H9 (cell line): ENCODE measurements around the gene LRP1B. TPM values are rescaled to one million over a fixed set of nuclear protein-coding genes. Genes with fewer than 3 reads are reported as not detected.

Experiments
- DNase-seq: peaks from one replicate; pipeline ENCODE4 v3.0.0-alpha.2; 2017
- H2AFZ ChIP-seq: one replicate; pipeline ENCODE4 v1.6.1; 2013; ENCODE audit warnings: mild to moderate bottlenecking, low read length, control low read depth, moderate library complexity
- H2AK5ac ChIP-seq: 2 replicates; pipeline ENCODE4 v1.6.1; 2013; ENCODE audit warnings: low read length, control low read depth, mixed read lengths; ENCODE audit not compliant: insufficient read length
- H2BK120ac ChIP-seq: one replicate; pipeline ENCODE4 v1.6.1; 2013; ENCODE audit warnings: low read depth, mild to moderate bottlenecking, low read length, control low read depth, inconsistent platforms; ENCODE audit not compliant: poor library complexity, severe bottlenecking
- H2BK12ac ChIP-seq: 2 replicates; pipeline ENCODE4 v1.6.1; 2013; ENCODE audit warnings: low read length, control low read depth, mixed read lengths, low read depth; ENCODE audit not compliant: insufficient read length
- H2BK15ac ChIP-seq: 2 replicates; pipeline ENCODE4 v1.6.1; 2013; ENCODE audit warnings: low read depth, low read length, control low read depth
- H2BK20ac ChIP-seq: one replicate; pipeline ENCODE4 v1.6.1; 2013; ENCODE audit warnings: low read depth, mild to moderate bottlenecking, low read length, control low read depth, inconsistent platforms; ENCODE audit not compliant: poor library complexity, severe bottlenecking
- H2BK5ac ChIP-seq: 2 replicates; pipeline ENCODE4 v1.6.1; 2013; ENCODE audit warnings: low read length, control low read depth, mixed read lengths; ENCODE audit not compliant: insufficient read length
- H3K14ac ChIP-seq: 2 replicates; pipeline ENCODE4 v1.6.1; 2013; ENCODE audit warnings: low read length, control low read depth; ENCODE audit not compliant: insufficient read depth
- H3K18ac ChIP-seq: 2 replicates; pipeline ENCODE4 v1.6.1; 2013; ENCODE audit warnings: low read depth, mild to moderate bottlenecking, mixed read lengths, low read length, control low read depth; ENCODE audit not compliant: insufficient read length
- H3K23ac ChIP-seq: 2 replicates; pipeline ENCODE4 v1.6.1; 2013; ENCODE audit warnings: low read length, control low read depth, mixed read lengths, low read depth; ENCODE audit not compliant: insufficient read length
- H3K23me2 ChIP-seq: 2 replicates; pipeline ENCODE4 v1.6.1; 2013; ENCODE audit warnings: low read depth, mild to moderate bottlenecking, mixed read lengths, low read length, control low read depth; ENCODE audit not compliant: insufficient read length, poor library complexity, severe bottlenecking
- H3K27ac ChIP-seq: 2 replicates; pipeline ENCODE4 v1.5.1; 2013; ENCODE audit warnings: low read length, control low read depth, mixed read lengths, low read depth; ENCODE audit not compliant: insufficient read length
- H3K27me3 ChIP-seq: 2 replicates; pipeline ENCODE4 v1.6.1; 2013; ENCODE audit warnings: low read length, control low read depth, inconsistent platforms; ENCODE audit not compliant: insufficient read depth
- H3K4ac ChIP-seq: 2 replicates; pipeline ENCODE4 v1.6.1; 2013; ENCODE audit warnings: low read depth, mild to moderate bottlenecking, control low read depth, inconsistent platforms, low read length, moderate library complexity
- H3K4me1 ChIP-seq: 2 replicates; pipeline ENCODE4 v1.6.1; 2013; ENCODE audit warnings: low read length, control low read depth, inconsistent platforms; ENCODE audit not compliant: insufficient read depth
- H3K4me2 ChIP-seq: 2 replicates; pipeline ENCODE4 v1.6.1; 2013; ENCODE audit warnings: low read length, control low read depth, mixed read lengths; ENCODE audit not compliant: insufficient read length, insufficient read depth
- H3K56ac ChIP-seq: 2 replicates; pipeline ENCODE4 v1.6.1; 2013; ENCODE audit warnings: low read depth, mild to moderate bottlenecking, mixed read lengths, low read length, control low read depth; ENCODE audit not compliant: insufficient read length
- H3K79me1 ChIP-seq: 2 replicates; pipeline ENCODE4 v1.6.1; 2013; ENCODE audit warnings: low read depth, mild to moderate bottlenecking, moderate library complexity, low read length, control low read depth, inconsistent platforms; ENCODE audit not compliant: insufficient read depth, poor library complexity, severe bottlenecking
- H3K79me2 ChIP-seq: 2 replicates; pipeline ENCODE4 v1.6.1; 2013; ENCODE audit warnings: low read length, control low read depth, inconsistent platforms; ENCODE audit not compliant: insufficient read depth
- H3K9ac ChIP-seq: 2 replicates; pipeline ENCODE4 v1.6.1; 2013; ENCODE audit warnings: low read length, control low read depth, mixed read lengths; ENCODE audit not compliant: insufficient read length; ENCODE audit errors: extremely low read depth
- H3K9me3 ChIP-seq: one replicate; pipeline ENCODE4 v1.6.1; 2013; ENCODE audit warnings: low read depth, low read length, inconsistent platforms; ENCODE audit not compliant: control insufficient read depth
- H3T11ph ChIP-seq: one replicate; pipeline ENCODE4 v1.6.1; 2013; ENCODE audit warnings: mild to moderate bottlenecking, low read length, control low read depth, inconsistent platforms
- H4K20me1 ChIP-seq: one replicate; pipeline ENCODE4 v1.6.1; 2013; ENCODE audit not compliant: control insufficient read depth, insufficient read length, insufficient read depth
- H4K5ac ChIP-seq: 2 replicates; pipeline ENCODE4 v1.6.1; 2013; ENCODE audit warnings: low read depth, mild to moderate bottlenecking, mixed read lengths, low read length, control low read depth; ENCODE audit not compliant: insufficient read length
- H4K8ac ChIP-seq: replicated peaks from 2 replicates; pipeline ENCODE4 v1.6.1; 2013; ENCODE audit warnings: low read length, control low read depth, mixed read lengths, low read depth; ENCODE audit not compliant: insufficient read length
- H4K91ac ChIP-seq: 2 replicates; pipeline ENCODE4 v1.6.1; 2013; ENCODE audit warnings: low read depth, mild to moderate bottlenecking, moderate library complexity, mixed read lengths, low read length, control low read depth; ENCODE audit not compliant: insufficient read length
- H3K27ac Mint-ChIP-seq, 3 experiments: 2 replicates in 2 of 3; 3 replicates in 1 of 3; pipeline ENCODE4 v1.8.0; 2020 to 2021; ENCODE audit warnings: mixed read lengths in 3 of 3, mild to moderate bottlenecking in 1 of 3, moderate library complexity in 1 of 3
- H3K27me3 Mint-ChIP-seq: 2 replicates; pipeline ENCODE4 v1.8.0; 2021; ENCODE audit warnings: low read depth, mild to moderate bottlenecking, moderate library complexity, mixed read lengths
- H3K36me3 Mint-ChIP-seq, 3 experiments: 2 replicates in 2 of 3; 3 replicates in 1 of 3; pipeline ENCODE4 v1.8.0; 2020 to 2021; ENCODE audit warnings: low read depth in 3 of 3, mixed read lengths in 3 of 3; ENCODE audit not compliant: insufficient read depth in 1 of 3
- H3K4me1 Mint-ChIP-seq, 2 experiments: 2 replicates each; pipeline ENCODE4 v1.8.0; 2020; ENCODE audit warnings: mixed read lengths in 2 of 2
- H3K4me3 Mint-ChIP-seq, 2 experiments: 2 replicates in 1 of 2; 3 replicates in 1 of 2; pipeline ENCODE4 v1.8.0; 2020 to 2021; ENCODE audit warnings: mild to moderate bottlenecking in 2 of 2, mixed read lengths in 2 of 2, moderate library complexity in 1 of 2
- H3K9me3 Mint-ChIP-seq, 2 experiments: 2 replicates in 1 of 2; 3 replicates in 1 of 2; pipeline ENCODE4 v1.8.0; 2020; ENCODE audit warnings: mild to moderate bottlenecking in 2 of 2, mixed read lengths in 2 of 2, moderate library complexity in 1 of 2
- WGBS: extraction: QIAGEN DNeasy Blood & Tissue Kit; methylation state at CpG from one replicate; pipeline ENCODE4 v1.1.7; 2013; ENCODE audit warnings: missing lambda C conversion rate, low lambda C conversion rate, mixed read lengths; ENCODE audit not compliant: insufficient read length; ENCODE audit errors: extremely low coverage; 5-methylcytosine and 5-hydroxymethylcytosine counted together
- total RNA-seq: library from RNA; stranded (reverse); gene quantifications from 2 replicates; pipeline ENCODE4 v1.2.1, GENCODE V29; 2021
- TF ChIP-seq, protein P1 (sequence below): fragments of 200-600 bp; sonication (generic); conservative IDR thresholded peaks from 3 replicates; pipeline ENCODE4 v1.8.0; 2021; ENCODE audit warnings: antibody characterized with exemption, mild to moderate bottlenecking

The LRP1B gene
- total RNA-seq, 1 experiment from 2014 or later: not detected

DNA sequence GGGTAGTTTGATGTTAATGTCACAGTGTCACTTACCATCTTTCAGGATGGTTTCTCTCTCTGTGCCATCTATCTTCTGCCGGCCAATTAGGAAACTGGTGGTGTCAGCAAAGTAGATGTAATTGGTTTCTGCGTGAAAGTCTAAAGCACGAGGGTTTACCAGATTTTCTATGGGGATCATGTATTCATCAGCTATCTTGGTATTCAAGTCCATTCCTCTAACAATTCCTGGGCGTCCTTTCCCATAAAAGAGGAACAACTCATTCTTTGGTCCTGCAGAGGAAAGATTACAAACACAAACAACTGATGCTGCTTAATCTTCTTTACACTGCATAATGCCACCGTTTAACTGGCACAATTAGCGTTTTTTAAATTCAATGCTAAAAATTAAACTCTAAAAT is 1081.9 kb downstream of the LRP1B start:
- Histone ChIP-seq H3K9me3 (no peaks in the 10 kb centered on the region), H2BK15ac (no peak overlapping the region), H3K56ac (no peak overlapping the region), H2AFZ (no peak overlapping the region), H3K79me2 (no peaks in the 10 kb centered on the region), H2BK120ac (no peak overlapping the region), H2BK12ac (no peak overlapping the region), H3K4me1 (no peaks in the 10 kb centered on the region), H4K8ac (no peak overlapping the region), H4K91ac (no peak overlapping the region), H2BK20ac (no peak overlapping the region), H4K5ac (no peak overlapping the region), H2BK5ac (no peak overlapping the region), H3T11ph (no peak overlapping the region), H2AK5ac (no peak overlapping the region), H3K23ac (no peak overlapping the region), H3K18ac (no peak overlapping the region), H3K23me2 (no peaks in the 10 kb centered on the region), H3K9ac (no peak overlapping the region), H3K14ac (no peak overlapping the region), H3K27ac (no peak overlapping the region), H3K27me3 (no peaks in the 10 kb centered on the region), H3K79me1 (no peaks in the 10 kb centered on the region), H3K4ac (no peak overlapping the region), H3K4me2 (no peak overlapping the region), H4K20me1 (no peaks in the 10 kb centered on the region)
- H3K36me3 Mint-ChIP-seq: no peaks in the 10 kb centered on the region; a peak in 1 of 7 replicates
- H3K27me3 Mint-ChIP-seq: no peaks in the 10 kb centered on the region
- no peaks in the 10 kb centered on the region for H3K9me3 Mint-ChIP-seq
- no peak for DNase-seq
- no peak overlapping the region; a peak in 1 of 7 replicates for H3K27ac Mint-ChIP-seq
- WGBS: no CpG with 5 or more reads among the region's 6 CpGs
- H3K4me1 Mint-ChIP-seq: no peaks in the 10 kb centered on the region
- TF ChIP-seq, protein P1, sequence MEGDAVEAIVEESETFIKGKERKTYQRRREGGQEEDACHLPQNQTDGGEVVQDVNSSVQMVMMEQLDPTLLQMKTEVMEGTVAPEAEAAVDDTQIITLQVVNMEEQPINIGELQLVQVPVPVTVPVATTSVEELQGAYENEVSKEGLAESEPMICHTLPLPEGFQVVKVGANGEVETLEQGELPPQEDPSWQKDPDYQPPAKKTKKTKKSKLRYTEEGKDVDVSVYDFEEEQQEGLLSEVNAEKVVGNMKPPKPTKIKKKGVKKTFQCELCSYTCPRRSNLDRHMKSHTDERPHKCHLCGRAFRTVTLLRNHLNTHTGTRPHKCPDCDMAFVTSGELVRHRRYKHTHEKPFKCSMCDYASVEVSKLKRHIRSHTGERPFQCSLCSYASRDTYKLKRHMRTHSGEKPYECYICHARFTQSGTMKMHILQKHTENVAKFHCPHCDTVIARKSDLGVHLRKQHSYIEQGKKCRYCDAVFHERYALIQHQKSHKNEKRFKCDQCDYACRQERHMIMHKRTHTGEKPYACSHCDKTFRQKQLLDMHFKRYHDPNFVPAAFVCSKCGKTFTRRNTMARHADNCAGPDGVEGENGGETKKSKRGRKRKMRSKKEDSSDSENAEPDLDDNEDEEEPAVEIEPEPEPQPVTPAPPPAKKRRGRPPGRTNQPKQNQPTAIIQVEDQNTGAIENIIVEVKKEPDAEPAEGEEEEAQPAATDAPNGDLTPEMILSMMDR: no peak
- H3K4me3 Mint-ChIP-seq: no peak overlapping the region
